Measurements from ENCODE around the gene ZFAND6. TPM values are rescaled to one million over a fixed set of nuclear protein-coding genes. Genes with fewer than 3 reads are reported as not detected.

The ZFAND6 gene
- total and polyA plus RNA-seq, 10 of the 15 experiments (the other 5 are each of a cell fraction or from before 2014, with no cell fraction given): 78.9 to 179 (median 135) TPM

- ATAC-seq (peak; percentile 35), FAIRE-seq (no peak), DNase-seq (ENCODE audit: low read depth, low spot score) (no peak)
- BruUV-seq (replicated peaks): no TSS peak
- Histone ChIP-seq H3K79me2 (ENCODE audit: control insufficient read depth, insufficient read depth, low read length) (no peaks in the 10 kb centered on the region), H4K20me1 (ENCODE audit: control insufficient read depth, insufficient read depth) (no peaks in the 10 kb centered on the region), H3K4me1 (ENCODE audit: control insufficient read depth, insufficient read depth, low read length) (peaks cover 47% of the 10 kb centered on the region), H3K9me3 (replicated peaks; ENCODE audit: control insufficient read depth, insufficient read depth, low read length) (no peaks in the 10 kb centered on the region), H3K9ac (ENCODE audit: control insufficient read depth, insufficient read depth, low read length) (no peak overlapping the region), H3K27ac (ENCODE audit: control insufficient read depth, insufficient read depth) (no peak overlapping the region; the same call in 1 of the 2 replicates), H3K36me3 (ENCODE audit: control insufficient read depth in 2 of 2, insufficient read depth in 2 of 2, low read length in 1 of 2) (no peaks in the 10 kb centered on the region), H3K27me3 (replicated peaks in 1 of 2; ENCODE audit: control insufficient read depth in 2 of 2, insufficient read depth in 2 of 2, low read length in 1 of 2) (no peaks in the 10 kb centered on the region), H2AFZ (ENCODE audit: control insufficient read depth, low read depth, low read length) (no peak overlapping the region), H3K4me2 (ENCODE audit: control insufficient read depth, insufficient read depth) (peak overlapping the region; percentile 18; the same call in 1 of the 2 replicates), H3K4me3 (no peak overlapping the region)
- intact Hi-C loops (cut with micrococcal nuclease; ENCODE audit: unreplicated experiment): loop anchor here (2.0 kb wide), 2 partner anchors 13 to 21 kb away; no protein-coding TSS in a partner anchor
- RAD21 ChIA-PET (ENCODE audit: unreplicated experiment): interaction anchor here (0.9 to 5.4 kb wide), 4 partner anchors 10 to 61 kb away, joined by 3 to 41 read pairs (median 8); partner anchors contain the start of gene BCL2A1
- in situ Hi-C loops (cut with MboI): no loop called here
- POLR2A ChIA-PET: interaction anchor here (0.9 to 4.7 kb wide), 6 partner anchors 9 to 31 kb away, joined by 3 to 31 read pairs (median 6); partner anchors contain the start of gene ZFAND6
- CTCF ChIA-PET: interaction anchor here (0.6 to 1.1 kb wide), 4 partner anchors 9 to 734 kb away, joined by 3 to 5 read pairs (median 4); no protein-coding TSS in a partner anchor
- no peak for TF ChIP-seq TARDBP (IDR thresholded peaks at IDR 0.05; ENCODE audit: borderline replicate concordance)
- TF ChIP-seq JUNB (IDR thresholded peaks at IDR 0.05): peak; percentile 14; the same call in 1 of the 2 replicates
- WGBS (ENCODE audit: insufficient coverage, insufficient replicate concordance, low lambda C conversion rate, missing lambda C conversion rate): 12% methylated on average over 3 of the region's 3 CpGs
- SMC1A ChIA-PET (ENCODE audit: uncharacterized antibody, unreplicated experiment): interaction anchor here (0.9 to 10.8 kb wide), 3 partner anchors 13 to 59 kb away, joined by 4 to 98 read pairs (median 9); no protein-coding TSS in a partner anchor
Observed at GRCh38 chr15:80031841-80032240, 27.6 kb upstream of the ZFAND6 start.

- ATAC-seq (peak; percentile 25), DNase-seq (ENCODE audit: low read depth, low spot score) (no peak), FAIRE-seq (no peak)
- H3K27ac ChIP-seq (ENCODE audit: control insufficient read depth, insufficient read depth): peak overlapping the region; percentile 17; the same call in 1 of the 2 replicates
- no TSS peak for BruUV-seq (replicated peaks)
- 28% methylated on average over 3 of the region's 3 CpGs for WGBS (ENCODE audit: insufficient coverage, insufficient replicate concordance, low lambda C conversion rate, missing lambda C conversion rate)
- in situ Hi-C loops (cut with MboI) (no loop called here), intact Hi-C loops (cut with micrococcal nuclease; ENCODE audit: unreplicated experiment) (no loop called here)
- no peak overlapping the region; the same call in 1 of the 2 replicates for H2AFZ ChIP-seq (ENCODE audit: control insufficient read depth, low read depth, low read length)
- H3K9me3 ChIP-seq (replicated peaks; ENCODE audit: control insufficient read depth, insufficient read depth, low read length): no peaks in the 10 kb centered on the region
- SMC1A ChIA-PET (ENCODE audit: uncharacterized antibody, unreplicated experiment): interaction anchor here (0.9 to 10.8 kb wide), 9 partner anchors 10 to 56 kb away, joined by 3 to 98 read pairs (median 3); partner anchors contain the start of gene ZFAND6
- no peaks in the 10 kb centered on the region for H4K20me1 ChIP-seq (ENCODE audit: control insufficient read depth, insufficient read depth)
- H3K9ac ChIP-seq (ENCODE audit: control insufficient read depth, insufficient read depth, low read length): no peak overlapping the region
- peak overlapping the region; percentile 39 for H3K4me2 ChIP-seq (ENCODE audit: control insufficient read depth, insufficient read depth)
- H3K27me3 ChIP-seq (replicated peaks in 1 of 2; ENCODE audit: control insufficient read depth in 2 of 2, insufficient read depth in 2 of 2, low read length in 1 of 2): no peaks in the 10 kb centered on the region
- POLR2A ChIA-PET: interaction anchor here (1.2 to 4.7 kb wide), 4 partner anchors 12 to 25 kb away, joined by 3 to 31 read pairs (median 20); partner anchors contain the start of gene ZFAND6
- no peaks in the 10 kb centered on the region for H3K36me3 ChIP-seq (ENCODE audit: control insufficient read depth in 2 of 2, insufficient read depth in 2 of 2, low read length in 1 of 2)
- H3K4me1 ChIP-seq (ENCODE audit: control insufficient read depth, insufficient read depth, low read length): peaks cover 47% of the 10 kb centered on the region
- H3K79me2 ChIP-seq (ENCODE audit: control insufficient read depth, insufficient read depth, low read length): no peaks in the 10 kb centered on the region
- RAD21 ChIA-PET (ENCODE audit: unreplicated experiment): interaction anchor here (0.6 to 5.4 kb wide), 5 partner anchors 16 to 62 kb away, joined by 3 to 41 read pairs (median 4); no protein-coding TSS in a partner anchor
- CTCF ChIA-PET: interaction anchor here (0.8 to 2.0 kb wide), 6 partner anchors 10 to 181 kb away, joined by 3 to 9 read pairs (median 5); no protein-coding TSS in a partner anchor
- no peak overlapping the region for H3K4me3 ChIP-seq
- TF ChIP-seq CHD2 (IDR thresholded peaks at IDR 0.05; ENCODE audit: borderline replicate concordance, low read depth, low read length): peak; percentile 37; the same call in 1 of the 2 replicates
- TF ChIP-seq EGR1 (IDR thresholded peaks at IDR 0.05; ENCODE audit: borderline replicate concordance in 1 of 2, low read depth in 2 of 2, low read length in 2 of 2): no peak
- TF ChIP-seq POU2F2 (IDR thresholded peaks at IDR 0.05; ENCODE audit: borderline replicate concordance, low read depth, low read length): no peak
- peak in 1 of 2 experiments; percentile 49; a peak in 1 of 4 replicates for TF ChIP-seq BHLHE40 (IDR thresholded peaks at IDR 0.05; ENCODE audit: borderline replicate concordance in 1 of 2, low read depth in 2 of 2, low read length in 1 of 2)
- no peak for TF ChIP-seq MXI1 (IDR thresholded peaks at IDR 0.05; ENCODE audit: low read depth, low read length)
- TF ChIP-seq CBFB (IDR thresholded peaks at IDR 0.05; ENCODE audit: low read depth): no peak
- no peak for TF ChIP-seq RUNX3 (IDR thresholded peaks at IDR 0.05; ENCODE audit: low read length)
- TF ChIP-seq NRF1 (conservative IDR thresholded peaks at IDR 0.05; ENCODE audit: low read depth, low read length): no peak
- no peak for TF ChIP-seq SP1 (IDR thresholded peaks at IDR 0.05; ENCODE audit: low read depth, low read length)
- TF ChIP-seq RCOR1 (conservative IDR thresholded peaks at IDR 0.05; ENCODE audit: low read depth, low read length): 0 out of 2 replicates have a peak, but pooled peaks have one; percentile 31
- no peak for TF ChIP-seq ZNF274 (IDR thresholded peaks at IDR 0.05; ENCODE audit: insufficient read depth, insufficient read length)
- no peak for TF ChIP-seq YY1 (IDR thresholded peaks at IDR 0.05; ENCODE audit: low read depth, low read length)
- peak in 1 of 2 experiments; percentile 38; a peak in 2 of 4 replicates for TF ChIP-seq IKZF2 (IDR thresholded peaks at IDR 0.05)
- TF ChIP-seq TCF12 (IDR thresholded peaks at IDR 0.05; ENCODE audit: low read depth, low read length): no peak
- no peak for TF ChIP-seq HDGF (IDR thresholded peaks at IDR 0.05)
- no peak for TF ChIP-seq SUPT20H (IDR thresholded peaks at IDR 0.05; ENCODE audit: borderline replicate concordance, control insufficient read depth, low read depth, low read length)
- TF ChIP-seq ASH2L (IDR thresholded peaks at IDR 0.05; ENCODE audit: borderline replicate concordance, low read depth): no peak
Observed at GRCh38 chr15:80034629-80035028, 24.8 kb upstream of the ZFAND6 start.

Data from GM12878 (cell line).